ENCODE results near the gene LSM14A. TPM values are rescaled to one million over a fixed set of nuclear protein-coding genes. Genes with fewer than 3 reads are reported as not detected.

The LSM14A gene
- total and polyA plus RNA-seq, 9 of the 15 experiments (the other 6 are each of a cell fraction or from before 2014, with no cell fraction given): 19.5 to 150 (median 95.1) TPM

DNA sequence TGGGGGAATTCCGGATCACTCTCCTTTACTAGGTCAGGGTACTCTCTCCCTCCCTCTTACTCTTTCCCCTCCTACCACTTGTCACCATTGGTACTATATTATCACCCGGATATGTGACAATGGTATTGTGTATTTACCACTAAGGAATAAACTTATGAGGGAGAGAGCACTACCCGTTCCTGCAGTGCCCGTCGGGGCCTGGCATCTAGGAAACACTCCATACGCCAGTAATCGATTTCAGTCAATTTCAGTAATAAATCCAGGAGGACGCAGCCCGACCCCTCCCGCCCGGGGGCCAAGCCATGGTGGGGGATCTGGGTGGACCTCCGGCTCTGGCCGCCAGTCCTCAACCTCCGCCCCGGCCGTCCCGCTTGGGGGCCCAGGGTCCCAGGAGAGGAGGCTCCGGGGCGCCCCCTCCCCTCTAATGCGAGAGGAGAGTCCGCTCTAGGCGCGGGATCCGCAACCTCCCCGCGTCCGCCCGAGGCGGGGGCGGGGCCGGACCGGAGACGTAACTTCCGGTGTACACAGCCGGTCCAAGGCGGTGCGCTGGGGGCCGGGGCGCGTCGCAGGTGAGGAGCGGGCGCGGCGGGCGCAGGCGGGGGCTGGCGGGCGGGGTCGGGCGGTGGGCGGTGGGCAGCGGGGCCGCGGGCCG lies 81.9 kb downstream of the LSM14A start, which contains the start of gene GARRE1:
TSS of gene GARRE1 (plus strand) at position 509 of the 652 bp plus-strand sequence. CDS start 45,920 bp downstream, outside the sequence.
- no peaks in the 10 kb centered on the region for H4K20me1 ChIP-seq (replicated peaks; ENCODE audit: control insufficient read depth, insufficient read depth, low read length)
- POLR2A ChIA-PET: no interaction called here
- H3K4me1 ChIP-seq (replicated peaks in 1 of 2; ENCODE audit: control insufficient read depth in 2 of 2, insufficient read depth in 2 of 2, low read length in 2 of 2): peaks cover 4 to 24% of the 10 kb centered on the region in 2 experiments; a peak in 3 of 5 replicates
- peaks cover 35% of the 10 kb centered on the region for H3K79me2 ChIP-seq (ENCODE audit: control insufficient read depth, insufficient read depth, low read length)
- H3K9ac ChIP-seq (ENCODE audit: insufficient read depth in 1 of 2, low read depth in 2 of 2, low read length in 2 of 2): peak within 1 kb of the TSS; percentile 87 to 94
- CTCF ChIA-PET (ENCODE audit: low intra/inter-chr PET ratio): no interaction called here
- H3K9me3 ChIP-seq (replicated peaks; ENCODE audit: control insufficient read depth, insufficient read depth, low read depth, low read length): no peaks in the 10 kb centered on the region
- H3K9me1 ChIP-seq (ENCODE audit: control insufficient read depth, insufficient read depth, low read length): no peaks in the 10 kb centered on the region
- 0 out of 3 replicates have a peak, but pooled peaks cover 4% of the 10 kb centered on the region for H3K36me3 ChIP-seq (ENCODE audit: control insufficient read depth, insufficient read depth, low read length)
- peak within 1 kb of the TSS; percentile 99 for H2AFZ ChIP-seq (ENCODE audit: low read depth, low read length)
- peak within 1 kb of the TSS; percentile 81 for H3K4me3 ChIP-seq
- H3K27ac ChIP-seq (ENCODE audit: extremely low read depth, low read depth, low read length): peak within 1 kb of the TSS; percentile 82
- WGBS (ENCODE audit: insufficient coverage, low coverage, missing lambda C conversion rate): 3% methylated on average over 26 of the region's 56 CpGs
- H3K4me2 ChIP-seq (ENCODE audit: insufficient read depth, low read length): peak within 1 kb of the TSS; percentile 94
- DNase-seq (ENCODE audit: extremely low read depth in 1 of 4, low spot score in 3 of 4): peak; percentile 89 to 92 (median 90)
- in situ Hi-C loops (cut with MboI) (no loop called here), intact Hi-C loops (cut with micrococcal nuclease) (no loop called here)
- no peak for FAIRE-seq
- TSS peak; percentile 94 for BruUV-seq (replicated peaks)
- peak; percentile 94 for ATAC-seq
- H3K27me3 ChIP-seq (ENCODE audit: control insufficient read depth in 2 of 2, insufficient read depth in 2 of 2, low read length in 2 of 2): no peaks in the 10 kb centered on the region
- peak; percentile 92 for TF ChIP-seq POLR2A (conservative IDR thresholded peaks at IDR 0.05)
- peak; percentile 52 for TF ChIP-seq ATF7 (IDR thresholded peaks at IDR 0.05)
- TF ChIP-seq HDAC6 (IDR thresholded peaks at IDR 0.05; ENCODE audit: low read depth, low read length): no peak
- TF ChIP-seq YY1 (IDR thresholded peaks at IDR 0.05; ENCODE audit: borderline replicate concordance in 1 of 3, control insufficient read depth in 1 of 3, extremely low read depth in 1 of 3, insufficient read depth in 3 of 3, insufficient read length in 1 of 3, insufficient replicate concordance in 2 of 3, low read depth in 1 of 3, low read length in 2 of 3): peak in 1 of 3 experiments; percentile 7
- TF ChIP-seq KLF16 (IDR thresholded peaks at IDR 0.05): peak; percentile 29; the same call in 1 of the 2 replicates
- TF ChIP-seq CREB1 (IDR thresholded peaks at IDR 0.05): peak; percentile 75
- peak; percentile 77 for TF ChIP-seq CREB1 (CRISPR knock-in tag; IDR thresholded peaks at IDR 0.05)
- peak; percentile 57; the same call in 1 of the 2 replicates for TF ChIP-seq LARP7 (IDR thresholded peaks at IDR 0.05)
- TF ChIP-seq HDAC1 (IDR thresholded peaks at IDR 0.05): 0 out of 4 replicates have a peak, but pooled peaks of 1 of the 2 experiments have one; percentile 18
- peak; percentile 91 for TF ChIP-seq CREM (IDR thresholded peaks at IDR 0.05; ENCODE audit: low read depth)
- TF ChIP-seq NCOA4 (IDR thresholded peaks at IDR 0.05; ENCODE audit: partially characterized antibody): peak; percentile 1
- TF ChIP-seq CBX3 (IDR thresholded peaks at IDR 0.05; ENCODE audit: borderline replicate concordance in 1 of 2, low read length in 2 of 2): 0 out of 3 replicates have a peak, but pooled peaks of 1 of the 2 experiments have one; percentile 44
- TF ChIP-seq, protein P1, sequence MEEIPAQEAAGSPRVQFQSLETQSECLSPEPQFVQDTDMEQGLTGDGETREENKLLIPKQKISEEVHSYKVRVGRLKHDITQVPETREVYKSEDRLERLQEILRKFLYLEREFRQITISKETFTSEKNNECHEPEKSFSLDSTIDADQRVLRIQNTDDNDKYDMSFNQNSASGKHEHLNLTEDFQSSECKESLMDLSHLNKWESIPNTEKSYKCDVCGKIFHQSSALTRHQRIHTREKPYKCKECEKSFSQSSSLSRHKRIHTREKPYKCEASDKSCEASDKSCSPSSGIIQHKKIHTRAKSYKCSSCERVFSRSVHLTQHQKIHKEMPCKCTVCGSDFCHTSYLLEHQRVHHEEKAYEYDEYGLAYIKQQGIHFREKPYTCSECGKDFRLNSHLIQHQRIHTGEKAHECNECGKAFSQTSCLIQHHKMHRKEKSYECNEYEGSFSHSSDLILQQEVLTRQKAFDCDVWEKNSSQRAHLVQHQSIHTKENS (CRISPR knock-in tag; IDR thresholded peaks at IDR 0.05): no peak
- TF ChIP-seq SRSF1 (IDR thresholded peaks at IDR 0.05; ENCODE audit: low read depth, low read length): no peak
- no peak for TF ChIP-seq ELF4 (CRISPR knock-in tag; IDR thresholded peaks at IDR 0.05)
- no peak for TF ChIP-seq GABPB2 (CRISPR knock-in tag; conservative IDR thresholded peaks at IDR 0.05)
- no peak for TF ChIP-seq ZNF175 (CRISPR knock-in tag; IDR thresholded peaks at IDR 0.05; ENCODE audit: low read depth)
- no peak for TF ChIP-seq HMBOX1 (IDR thresholded peaks at IDR 0.05)
- TF ChIP-seq RBFOX2 (IDR thresholded peaks at IDR 0.05; ENCODE audit: low read depth, low read length): peak; percentile 87
- TF ChIP-seq EP400 (IDR thresholded peaks at IDR 0.05): peak; percentile 62; the same call in 1 of the 2 replicates
- TF ChIP-seq ZNF263 (CRISPR knock-in tag; IDR thresholded peaks at IDR 0.05; ENCODE audit: borderline replicate concordance): no peak

Measured in K562 (cell line).